Stimulated activated CD8-positive, alpha-beta memory T cell treated with anti-CD3 and anti-CD28 coated beads, Interleukin-12 subunit alpha, Interleukin-12 subunit beta, amount 100 ng/mL, for 1 hour (primary cell): ENCODE data around the gene MMP25.
"Not testable (repeated sequence)": the region's sequence is repeated elsewhere in the genome, so short reads cannot be mapped to it uniquely, and the experiment has no call there.

ENCODE experiments used
- DNase-seq: peaks from one replicate; pipeline ENCODE4 v3.0.0-alpha.2; 2020; ENCODE audit warnings: low read depth

MMP25 gene

DNA sequence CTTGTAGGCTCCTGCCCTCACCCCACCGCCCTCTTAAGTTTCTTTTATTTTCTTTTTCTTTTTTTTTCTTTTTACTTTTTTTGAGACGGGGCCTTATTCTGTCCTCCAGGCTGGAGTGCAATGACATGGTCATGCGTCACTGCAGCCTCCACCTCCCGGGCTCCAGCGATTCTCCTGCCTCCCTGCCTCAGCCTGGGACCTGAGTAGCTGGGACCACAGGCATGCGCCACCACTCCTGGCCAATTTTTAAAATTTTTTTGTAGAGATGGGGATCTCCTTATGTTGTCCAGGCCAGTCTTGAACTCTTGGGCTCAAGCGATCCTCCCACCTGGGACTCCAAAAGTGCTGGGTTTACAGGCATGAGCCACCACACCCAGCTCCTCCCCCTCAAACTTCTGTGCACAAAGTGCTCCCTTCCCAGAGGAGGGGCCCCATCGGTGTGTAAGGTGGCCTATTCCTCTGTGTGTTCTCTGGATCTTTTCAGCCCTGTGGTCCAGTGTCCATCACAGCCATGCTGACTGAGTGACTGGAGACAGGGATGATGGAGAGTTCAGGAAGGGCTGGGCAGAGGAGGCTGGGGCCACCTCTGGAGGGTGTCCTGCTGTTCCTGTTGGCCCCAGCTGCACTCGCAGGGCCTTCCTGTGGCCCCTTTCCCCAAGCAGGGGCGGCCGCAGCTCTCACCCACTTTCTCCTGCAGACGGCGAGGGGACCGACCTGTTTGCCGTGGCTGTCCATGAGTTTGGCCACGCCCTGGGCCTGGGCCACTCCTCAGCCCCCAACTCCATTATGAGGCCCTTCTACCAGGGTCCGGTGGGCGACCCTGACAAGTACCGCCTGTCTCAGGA, 10.2 kb downstream of the MMP25 start:
- DNase-seq, result no peak

- DNase-seq, result no peak
Observed at GRCh38 chr16:3057181-3058138, 11.1 kb downstream of the MMP25 start.

GRCh38 chr16:3058139-3059030, 12.0 kb downstream of the MMP25 start:
- no peak for DNase-seq

DNA sequence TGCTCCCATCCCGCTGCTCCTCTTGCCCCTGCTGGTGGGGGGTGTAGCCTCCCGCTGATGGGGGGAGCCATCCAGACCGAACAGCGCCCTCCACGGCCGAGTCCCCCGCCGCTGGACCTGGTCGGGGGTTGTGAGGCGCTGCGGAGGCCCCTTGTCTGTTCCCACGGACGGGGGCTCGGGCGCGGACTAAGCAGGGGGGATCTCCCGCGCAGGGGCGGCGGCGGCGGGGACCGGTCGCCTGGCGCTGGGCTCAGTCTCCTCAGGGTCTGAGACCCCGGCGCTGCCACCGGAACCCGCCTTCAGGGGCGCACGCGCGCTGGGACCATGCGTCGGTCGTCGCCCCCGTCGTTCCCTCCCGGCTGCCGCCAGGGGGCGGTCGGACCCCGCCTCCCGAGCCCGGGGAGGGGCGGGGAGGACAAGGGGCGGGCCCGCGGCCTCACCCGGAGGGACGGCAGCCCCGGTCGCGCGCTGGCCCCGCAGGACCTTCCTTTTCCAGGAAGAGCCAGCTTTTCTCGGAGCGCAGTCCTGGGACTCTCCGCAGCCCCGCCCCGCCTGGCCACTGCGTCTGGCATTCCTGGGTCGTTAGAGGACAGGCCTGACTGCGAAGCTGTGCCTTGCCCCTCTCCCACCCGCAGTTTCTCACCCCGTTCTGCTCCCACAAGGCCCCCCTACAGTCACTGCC, 12.8 kb downstream of the MMP25 start:
- DNase-seq, result peak; percentile 77

DNA sequence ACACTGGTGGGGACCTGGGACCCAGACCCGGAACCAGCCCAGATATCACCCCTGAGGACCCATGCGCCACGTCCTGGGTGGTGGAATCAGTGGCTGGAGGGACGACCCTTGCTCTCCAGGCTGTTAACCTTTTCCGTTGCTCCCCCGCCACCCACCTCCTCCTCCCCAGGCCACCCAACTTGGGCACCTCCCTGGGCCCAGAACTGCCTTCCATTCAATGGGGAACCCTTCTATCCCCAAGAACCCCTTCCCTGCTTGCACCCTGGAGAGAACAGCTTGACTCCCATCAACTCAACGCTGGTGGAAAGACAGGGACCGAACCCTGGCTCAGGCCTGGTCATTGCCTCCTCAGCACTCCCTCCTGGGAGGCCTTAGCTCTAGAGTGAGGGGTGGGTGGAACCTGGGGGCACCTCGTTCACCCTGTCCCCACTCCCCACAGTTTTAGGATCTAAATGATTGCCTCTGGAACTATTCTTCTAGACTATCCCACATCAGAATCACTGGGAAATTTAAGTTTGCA, 13.4 kb downstream of the MMP25 start:
- no peak for DNase-seq

DNA sequence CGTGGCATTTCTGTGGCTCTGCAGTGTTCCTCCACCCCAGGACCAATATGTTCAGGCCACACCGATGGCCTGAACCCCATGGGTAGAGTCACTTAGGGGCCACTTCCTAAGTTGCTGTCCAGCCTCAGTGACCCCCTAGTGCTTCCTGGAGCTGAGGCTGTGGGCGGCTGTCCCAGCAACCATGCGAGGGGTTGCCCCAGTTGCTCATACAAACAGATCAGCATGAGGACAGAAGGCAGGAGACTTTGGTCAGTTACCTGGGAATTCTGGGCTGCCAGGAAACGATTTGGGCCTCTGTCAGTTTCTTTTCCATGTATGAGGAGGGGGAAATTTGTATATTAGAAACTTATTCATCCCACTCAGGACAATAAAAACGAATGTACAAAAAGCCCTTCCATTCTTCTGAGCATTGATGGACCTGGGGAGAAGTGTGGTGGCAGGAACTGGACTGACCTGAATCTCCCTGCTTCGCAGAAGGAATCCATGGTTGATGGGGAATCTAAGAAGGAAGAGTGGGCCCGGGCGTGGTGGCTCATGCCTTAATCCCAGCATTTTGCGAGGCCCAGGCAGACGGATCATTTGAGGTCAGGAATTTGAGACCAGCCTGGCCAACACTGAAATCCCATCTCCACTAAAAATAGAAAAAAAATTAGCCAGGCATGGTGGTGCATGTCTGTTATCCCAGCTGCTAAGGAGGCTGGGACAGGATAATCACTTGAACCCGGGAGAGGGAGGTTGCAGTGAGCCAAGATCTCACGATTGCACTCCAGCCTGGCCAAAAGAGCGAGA, 14.2 kb downstream of the MMP25 start:
- no peak for DNase-seq

- no peak for DNase-seq
Observed at GRCh38 chr16:3062553-3062952, 16.2 kb downstream of the MMP25 start.

GRCh38 chr16:3063625-3064386, 17.4 kb downstream of the MMP25 start:
- no peak for DNase-seq

DNA sequence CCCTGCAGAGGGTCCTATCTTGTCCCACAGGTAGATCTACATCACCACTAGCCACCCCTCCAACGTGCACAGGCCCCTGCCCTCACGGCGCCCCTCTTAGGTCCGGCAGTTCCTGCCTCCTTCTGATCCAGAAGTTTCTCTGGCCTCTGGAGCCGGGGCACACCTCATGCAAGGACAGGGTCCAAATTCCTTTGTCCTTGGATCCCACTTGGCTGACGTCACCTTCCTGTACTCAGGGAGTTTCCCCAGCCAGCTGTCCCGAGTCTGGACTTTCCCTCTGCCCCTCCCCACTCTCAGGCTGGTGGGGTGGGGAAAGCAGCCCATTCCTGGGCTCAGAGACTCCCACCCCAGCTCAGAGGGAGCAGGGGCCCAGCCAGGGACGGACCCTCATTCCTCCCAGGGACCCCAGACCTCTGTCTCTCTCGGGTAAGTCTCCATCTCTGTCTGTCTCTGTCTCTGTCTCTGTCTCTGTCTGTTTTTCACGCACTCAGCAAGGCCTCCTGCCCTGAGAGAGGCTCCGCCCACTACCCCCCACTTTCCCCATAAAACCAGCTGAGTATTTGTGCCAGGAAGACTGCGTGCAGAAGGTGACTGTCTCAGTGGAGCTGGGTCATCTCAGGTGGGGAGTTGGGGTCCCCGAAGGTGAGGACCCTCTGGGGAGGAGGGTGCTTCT, 18.8 kb downstream of the MMP25 start, which contains the start of gene IL32:
TSS of gene IL32 (plus strand) at position 572 of the 673 bp plus-strand sequence. CDS start 172 bp downstream, outside the sequence.
- DNase-seq, result peak; percentile 51

- no peak for DNase-seq
Observed at GRCh38 chr16:3065742-3066439, 19.5 kb downstream of the MMP25 start.

DNA sequence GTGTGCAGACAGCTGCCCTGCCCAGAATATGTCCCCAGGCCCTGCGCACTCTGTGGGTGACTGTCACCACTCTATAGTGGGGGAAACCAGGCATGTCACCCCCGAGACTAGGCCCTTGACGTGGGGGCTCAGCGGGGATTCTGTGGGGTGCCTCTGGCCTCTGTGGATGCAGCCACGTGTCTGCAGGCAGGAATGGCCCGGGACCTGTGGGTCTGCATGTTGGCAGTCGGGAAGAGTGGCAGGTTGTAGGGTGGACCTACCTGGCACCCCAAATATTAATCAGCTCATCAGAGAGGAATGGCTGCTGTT, 20.0 kb downstream of the MMP25 start:
- no peak for DNase-seq

- no peak for DNase-seq
Observed at GRCh38 chr16:3068487-3068886, 22.1 kb downstream of the MMP25 start.

GRCh38 chr16:3069146-3069545, 22.8 kb downstream of the MMP25 start:
- not testable (repeated sequence) for DNase-seq

DNA sequence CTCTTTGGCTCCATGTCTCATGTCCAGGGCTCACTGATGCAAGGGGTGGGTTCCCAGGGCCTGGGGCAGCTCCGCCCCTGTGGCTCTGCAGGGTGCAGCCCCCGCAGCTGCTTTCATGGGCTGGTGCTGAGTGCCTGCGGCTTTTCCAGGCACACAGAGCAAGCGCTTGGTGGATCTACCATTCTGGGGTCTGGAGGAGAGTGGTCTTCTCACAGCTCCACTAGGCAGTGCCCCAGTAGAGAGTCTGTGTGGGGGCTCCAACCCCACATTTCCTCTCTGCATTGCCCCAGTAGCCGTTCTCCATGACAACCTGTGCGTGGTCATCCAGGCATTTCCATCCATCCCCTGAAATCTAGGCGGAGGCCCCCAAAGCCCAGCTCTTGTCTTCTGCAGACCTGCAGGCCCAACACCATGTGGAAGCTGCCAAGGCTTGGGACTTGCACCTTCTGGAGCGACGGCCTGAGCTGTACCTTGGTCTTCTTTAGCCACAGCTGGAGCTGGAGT, 24.3 kb downstream of the MMP25 start:
- no peak for DNase-seq

DNA sequence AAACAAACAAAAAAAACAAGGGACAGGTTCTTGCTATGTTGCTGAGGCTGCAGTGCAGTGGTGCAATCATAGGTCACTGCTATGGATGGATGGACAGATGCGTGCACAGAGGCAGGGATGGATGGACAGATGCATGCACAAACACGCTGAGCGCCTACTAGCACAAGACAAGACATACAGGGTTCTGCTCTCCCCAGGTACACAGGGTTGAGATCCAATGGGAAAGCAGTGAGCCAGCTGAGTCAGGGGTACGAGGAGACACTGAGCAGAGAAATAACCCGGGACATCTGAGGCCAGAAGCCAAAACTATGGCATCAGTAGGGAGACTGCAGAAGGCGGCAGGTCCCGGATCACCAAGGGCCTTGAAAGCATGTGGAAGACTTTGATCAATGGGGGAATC, 25.3 kb downstream of the MMP25 start:
- no peak for DNase-seq

- not testable (repeated sequence) for DNase-seq
Observed at GRCh38 chr16:3072148-3072547, 25.8 kb downstream of the MMP25 start.

GRCh38 chr16:3072576-3073263, 26.4 kb downstream of the MMP25 start:
- not testable (repeated sequence) for DNase-seq
